Skin of body (tissue), 2 donors: ENCODE measurements around the gene TMA7. TPM values are rescaled to one million over a fixed set of nuclear protein-coding genes. Genes with fewer than 3 reads are reported as not detected.
"Not testable (repeated sequence)": the region's sequence is repeated elsewhere in the genome, so short reads cannot be mapped to it uniquely, and the experiment has no call there.

Source experiments
- DNase-seq: peaks from one replicate; lab custom pipeline; 2025; lab: John Stamatoyannopoulos, UW
- total RNA-seq: library from RNA; depleted of rRNA; stranded (reverse); fragments of >200 nt; gene quantifications from one replicate; pipeline ENCODE4 v1.2.3, GENCODE V29; 2014

TMA7 gene
- total RNA-seq = 152 TPM

- peak; percentile 96 for DNase-seq
Observed at GRCh38 chr3:48439820-48440589, at the start of gene TMA7, which contains the start of gene CCDC51. Gene TMA7, plus strand, starts transcription at chr3:48440257. Its CDS starts 40 bp downstream, at chr3:48440297. Gene CCDC51, minus strand, starts transcription at chr3:48440119. Its CDS starts 4,991 bp downstream, at chr3:48435128.

- DNase-seq = no peak
Observed at GRCh38 chr3:48394391-48394790, 45.7 kb upstream of the TMA7 start.

GRCh38 chr3:48395714-48396113 lies 44.3 kb upstream of the TMA7 start:
- no peak for DNase-seq

- no peak for DNase-seq
Observed at GRCh38 chr3:48397767-48398681, 42.0 kb upstream of the TMA7 start.

GRCh38 chr3:48398701-48399386 lies 41.2 kb upstream of the TMA7 start:
- DNase-seq = no peak

- DNase-seq = no peak
Observed at GRCh38 chr3:48399387-48400172, 40.5 kb upstream of the TMA7 start.

GRCh38 chr3:48400824-48401433 lies 39.1 kb upstream of the TMA7 start:
- no peak for DNase-seq

- not testable (repeated sequence) for DNase-seq
Observed at GRCh38 chr3:48401434-48401901, 38.6 kb upstream of the TMA7 start.

GRCh38 chr3:48402281-48402732 lies 37.8 kb upstream of the TMA7 start:
- DNase-seq = no peak

- no peak for DNase-seq
Observed at GRCh38 chr3:48402907-48403306, 37.1 kb upstream of the TMA7 start.

- no peak for DNase-seq
Observed at GRCh38 chr3:48403533-48404439, 36.3 kb upstream of the TMA7 start.

GRCh38 chr3:48404440-48405342 lies 35.4 kb upstream of the TMA7 start:
- DNase-seq = no peak

- DNase-seq = no peak
Observed at GRCh38 chr3:48405343-48405881, 34.6 kb upstream of the TMA7 start.

GRCh38 chr3:48405971-48406370 lies 34.1 kb upstream of the TMA7 start:
- no peak for DNase-seq

GRCh38 chr3:48406443-48407431 lies 33.3 kb upstream of the TMA7 start:
- DNase-seq = no peak

GRCh38 chr3:48407542-48408099 lies 32.4 kb upstream of the TMA7 start:
- no peak for DNase-seq
